SJCRH30 (cell line): ENCODE results near the gene SNRNP48. TPM values are rescaled to one million over a fixed set of nuclear protein-coding genes. Genes with fewer than 3 reads are reported as not detected.

ENCODE experiments used
- DNase-seq, 2 experiments: peaks; one replicate each; pipeline ENCODE4 v3.0.0-alpha.2; 2015 to 2020
- H3K27ac ChIP-seq: fragments of 250-450 bp; sonication (Bioruptor Pico); 2 replicates; pipeline ENCODE4 v1.5.1; 2020; ENCODE audit warnings: mild to moderate bottlenecking, moderate library complexity
- H3K27me3 ChIP-seq: fragments of 250-450 bp; sonication (Bioruptor Pico); 2 replicates; pipeline ENCODE4 v1.5.1; 2020; ENCODE audit warnings: mild to moderate bottlenecking, moderate library complexity
- H3K36me3 ChIP-seq: fragments of 250-450 bp; sonication (Bioruptor Pico); 2 replicates; pipeline ENCODE4 v1.5.1; 2020; ENCODE audit warnings: mild to moderate bottlenecking, moderate library complexity
- H3K4me1 ChIP-seq: fragments of 250-450 bp; sonication (Bioruptor Pico); 2 replicates; pipeline ENCODE4 v1.5.1; 2020; ENCODE audit warnings: mild to moderate bottlenecking, moderate library complexity
- H3K4me3 ChIP-seq: fragments of 250-450 bp; sonication (Bioruptor Pico); 2 replicates; pipeline ENCODE4 v1.5.1; 2020; ENCODE audit warnings: mild to moderate bottlenecking, moderate library complexity
- H3K9me3 ChIP-seq: fragments of 250-450 bp; sonication (Bioruptor Pico); replicated peaks from 2 replicates; pipeline ENCODE4 v1.5.1; 2020; ENCODE audit warnings: mild to moderate bottlenecking, moderate library complexity
- total RNA-seq: library from RNA; depleted of rRNA; stranded (reverse); fragments of >200 nt; shearing (Covaris generic); gene quantifications from 2 replicates; pipeline ENCODE4 v1.2.3, GENCODE V29; 2014

Gene SNRNP48
- total RNA-seq, 1 experiment from 2014 or later, result 25.3 TPM

- Histone ChIP-seq H3K4me1 (no peaks in the 10 kb centered on the region), H3K27me3 (0 out of 2 replicates have a peak, but pooled peaks cover 2% of the 10 kb centered on the region), H3K36me3 (no peaks in the 10 kb centered on the region), H3K4me3 (no peak overlapping the region), H3K27ac (no peak overlapping the region), H3K9me3 (no peaks in the 10 kb centered on the region)
- DNase-seq, result no peak
Measured at GRCh38 chr6:7574500-7574899, 15.5 kb upstream of the SNRNP48 start.

- no peak for DNase-seq
- no peaks in the 10 kb centered on the region for H3K4me1 ChIP-seq
- no peaks in the 10 kb centered on the region for H3K36me3 ChIP-seq
- no peak overlapping the region for H3K27ac ChIP-seq
- no peaks in the 10 kb centered on the region for H3K9me3 ChIP-seq
- H3K27me3 ChIP-seq, result 0 out of 2 replicates have a peak, but pooled peaks cover 2% of the 10 kb centered on the region
- no peak overlapping the region for H3K4me3 ChIP-seq
Measured at GRCh38 chr6:7578516-7578915, 11.5 kb upstream of the SNRNP48 start.

GRCh38 chr6:7578931-7579330, 11.1 kb upstream of the SNRNP48 start:
- no peaks in the 10 kb centered on the region for H3K4me1 ChIP-seq
- H3K27me3 ChIP-seq, result 0 out of 2 replicates have a peak, but pooled peaks cover 2% of the 10 kb centered on the region
- H3K27ac ChIP-seq, result no peak overlapping the region
- no peak overlapping the region for H3K4me3 ChIP-seq
- DNase-seq, result no peak
- H3K36me3 ChIP-seq, result no peaks in the 10 kb centered on the region
- no peaks in the 10 kb centered on the region for H3K9me3 ChIP-seq

- no peaks in the 10 kb centered on the region for H3K9me3 ChIP-seq
- no peaks in the 10 kb centered on the region for H3K27me3 ChIP-seq
- H3K36me3 ChIP-seq, result no peaks in the 10 kb centered on the region
- no peak overlapping the region for H3K4me3 ChIP-seq
- DNase-seq, result no peak
- H3K4me1 ChIP-seq, result no peaks in the 10 kb centered on the region
- no peak overlapping the region for H3K27ac ChIP-seq
Measured at GRCh38 chr6:7579851-7580250, 10.1 kb upstream of the SNRNP48 start.

GRCh38 chr6:7580537-7580926, 9.5 kb upstream of the SNRNP48 start:
- Histone ChIP-seq H3K27ac (no peak overlapping the region), H3K4me3 (no peak overlapping the region), H3K27me3 (no peaks in the 10 kb centered on the region), H3K36me3 (no peaks in the 10 kb centered on the region), H3K9me3 (no peaks in the 10 kb centered on the region), H3K4me1 (no peaks in the 10 kb centered on the region)
- DNase-seq, result no peak

- Histone ChIP-seq H3K36me3 (no peaks in the 10 kb centered on the region), H3K9me3 (no peaks in the 10 kb centered on the region), H3K4me3 (no peak overlapping the region), H3K27me3 (no peaks in the 10 kb centered on the region), H3K27ac (no peak overlapping the region), H3K4me1 (no peaks in the 10 kb centered on the region)
- DNase-seq, result no peak
Measured at GRCh38 chr6:7580927-7581618, 8.9 kb upstream of the SNRNP48 start.

- H3K27me3 ChIP-seq, result no peaks in the 10 kb centered on the region
- H3K4me3 ChIP-seq, result no peak overlapping the region
- H3K36me3 ChIP-seq, result no peaks in the 10 kb centered on the region
- H3K27ac ChIP-seq, result no peak overlapping the region
- no peaks in the 10 kb centered on the region for H3K4me1 ChIP-seq
- no peaks in the 10 kb centered on the region for H3K9me3 ChIP-seq
- DNase-seq, result no peak
Measured at GRCh38 chr6:7585287-7585930, 4.6 kb upstream of the SNRNP48 start.

GRCh38 chr6:7587631-7588100, 2.3 kb upstream of the SNRNP48 start:
- H3K4me3 ChIP-seq, result no peak overlapping the region
- DNase-seq, result no peak
- H3K4me1 ChIP-seq, result no peaks in the 10 kb centered on the region
- no peaks in the 10 kb centered on the region for H3K36me3 ChIP-seq
- no peaks in the 10 kb centered on the region for H3K27me3 ChIP-seq
- no peak overlapping the region for H3K27ac ChIP-seq
- H3K9me3 ChIP-seq, result no peaks in the 10 kb centered on the region

- Histone ChIP-seq H3K9me3 (no peaks in the 10 kb centered on the region), H3K27me3 (no peaks in the 10 kb centered on the region), H3K27ac (no peak overlapping the region), H3K36me3 (no peaks in the 10 kb centered on the region), H3K4me1 (no peaks in the 10 kb centered on the region), H3K4me3 (no peak overlapping the region)
- DNase-seq, result no peak
Measured at GRCh38 chr6:7588506-7588905, 1.5 kb upstream of the SNRNP48 start.

GRCh38 chr6:7589221-7589620, 777 bp upstream of the SNRNP48 start:
- no peaks in the 10 kb centered on the region for H3K27me3 ChIP-seq
- H3K4me1 ChIP-seq, result no peaks in the 10 kb centered on the region
- H3K4me3 ChIP-seq, result peak overlapping the region; percentile 89
- H3K36me3 ChIP-seq, result no peaks in the 10 kb centered on the region; the same call in 1 of the 2 replicates
- DNase-seq, result no peak
- no peak overlapping the region for H3K27ac ChIP-seq
- H3K9me3 ChIP-seq, result no peaks in the 10 kb centered on the region

GRCh38 chr6:7590918-7591302, 912 bp downstream of the SNRNP48 start:
- peaks cover 9% of the 10 kb centered on the region; the same call in 1 of the 2 replicates for H3K36me3 ChIP-seq
- no peaks in the 10 kb centered on the region for H3K9me3 ChIP-seq
- no peaks in the 10 kb centered on the region for H3K27me3 ChIP-seq
- H3K4me3 ChIP-seq, result peak overlapping the region; percentile 89
- DNase-seq, result no peak
- no peaks in the 10 kb centered on the region for H3K4me1 ChIP-seq
- no peak overlapping the region for H3K27ac ChIP-seq

- H3K4me3 ChIP-seq, result no peak overlapping the region
Measured at GRCh38 chr6:7591770-7592169, 1.8 kb downstream of the SNRNP48 start.

GRCh38 chr6:7593229-7593628, 3.2 kb downstream of the SNRNP48 start:
- Histone ChIP-seq H3K27ac (no peak overlapping the region), H3K27me3 (no peaks in the 10 kb centered on the region), H3K4me3 (no peak overlapping the region), H3K9me3 (no peaks in the 10 kb centered on the region), H3K36me3 (peaks cover 15% of the 10 kb centered on the region), H3K4me1 (no peaks in the 10 kb centered on the region)
- no peak for DNase-seq

More at GRCh38 chr6:7591770-7592169, 1.8 kb downstream of the SNRNP48 start:
- no peaks in the 10 kb centered on the region for H3K9me3 ChIP-seq
- no peaks in the 10 kb centered on the region for H3K27me3 ChIP-seq
- peaks cover 9% of the 10 kb centered on the region; the same call in 1 of the 2 replicates for H3K36me3 ChIP-seq
- no peak overlapping the region for H3K27ac ChIP-seq
- no peaks in the 10 kb centered on the region for H3K4me1 ChIP-seq
- DNase-seq, result no peak

- Histone ChIP-seq H3K27ac (no peak overlapping the region), H3K9me3 (no peaks in the 10 kb centered on the region), H3K4me3 (no peak overlapping the region), H3K27me3 (no peaks in the 10 kb centered on the region), H3K4me1 (no peaks in the 10 kb centered on the region), H3K36me3 (peaks cover 20% of the 10 kb centered on the region)
- DNase-seq, result no peak
Measured at GRCh38 chr6:7594579-7595125, 4.7 kb downstream of the SNRNP48 start.

- H3K4me1 ChIP-seq, result no peaks in the 10 kb centered on the region
- H3K27ac ChIP-seq, result no peak overlapping the region
- no peaks in the 10 kb centered on the region for H3K27me3 ChIP-seq
- H3K36me3 ChIP-seq, result peaks cover 53% of the 10 kb centered on the region
- no peak for DNase-seq
- no peaks in the 10 kb centered on the region for H3K9me3 ChIP-seq
- no peak overlapping the region for H3K4me3 ChIP-seq
Measured at GRCh38 chr6:7604003-7604402, 14.0 kb downstream of the SNRNP48 start.
